Measurements from ENCODE around the gene ANKRD42.

ANKRD42 gene

GRCh38 chr11:83193315-83194280 is at the start of gene ANKRD42:
Gene ANKRD42, plus strand, starts transcription at chr11:83193712. Its CDS starts 959 bp downstream, at chr11:83194671.
- DNase-seq = peak; percentile 86

- no peak for DNase-seq
These were observed 45.6 kb upstream of the ANKRD42 start for GRCh38 chr11:83147895-83148294.

GRCh38 chr11:83150450-83150849 is 43.1 kb upstream of the ANKRD42 start:
- DNase-seq = no peak

GRCh38 chr11:83151274-83151977 is 42.1 kb upstream of the ANKRD42 start:
- DNase-seq = no peak

GRCh38 chr11:83152264-83152663 is 41.2 kb upstream of the ANKRD42 start:
- no peak for DNase-seq

- no peak for DNase-seq
These were observed 39.7 kb upstream of the ANKRD42 start for GRCh38 chr11:83153764-83154163.

GRCh38 chr11:83156144-83156995 is 37.1 kb upstream of the ANKRD42 start:
- peak; percentile 36 for DNase-seq

GRCh38 chr11:83156996-83157593 is 36.4 kb upstream of the ANKRD42 start, which contains the start of gene PCF11:
Gene PCF11, plus strand, starts transcription at chr11:83157131. Its CDS starts 309 bp downstream, at chr11:83157440.
- peak; percentile 99 for DNase-seq

- DNase-seq = peak; percentile 41
These were observed 35.7 kb upstream of the ANKRD42 start for GRCh38 chr11:83157594-83158356.

- no peak for DNase-seq
These were observed 35.1 kb upstream of the ANKRD42 start for GRCh38 chr11:83158357-83158786.

GRCh38 chr11:83158965-83159901 is 34.3 kb upstream of the ANKRD42 start:
- DNase-seq = no peak

- DNase-seq = peak; percentile 10
These were observed 33.3 kb upstream of the ANKRD42 start for GRCh38 chr11:83159902-83160865.

- no peak for DNase-seq
These were observed 31.8 kb upstream of the ANKRD42 start for GRCh38 chr11:83161610-83162199.

- DNase-seq = no peak
These were observed 31.1 kb upstream of the ANKRD42 start for GRCh38 chr11:83162377-83162776.

- DNase-seq = no peak
These were observed 27.2 kb upstream of the ANKRD42 start for GRCh38 chr11:83166193-83166866.

GRCh38 chr11:83168756-83169155 is 24.8 kb upstream of the ANKRD42 start:
- no peak for DNase-seq

- no peak for DNase-seq
These were observed 22.6 kb upstream of the ANKRD42 start for GRCh38 chr11:83170865-83171264.

GRCh38 chr11:83172551-83172950 is 21.0 kb upstream of the ANKRD42 start:
- DNase-seq = no peak
